Mesothelial cell of epicardium (in vitro differentiated cells): ENCODE results near the gene TTC1. TPM values are rescaled to one million over a fixed set of nuclear protein-coding genes. Genes with fewer than 3 reads are reported as not detected.

ENCODE experiments used
- DNase-seq, 2 experiments: peaks; one replicate each; pipeline ENCODE4 v3.0.0; 2021; ENCODE audit warnings: low spot score in 2 of 2; ENCODE audit not compliant: unreplicated experiment in 2 of 2
- H3K27ac Mint-ChIP-seq: 2 replicates; pipeline ENCODE4 v1.8.0; 2021; ENCODE audit warnings: mixed read lengths
- H3K27me3 Mint-ChIP-seq: 2 replicates; pipeline ENCODE4 v1.8.0; 2021; ENCODE audit warnings: low read depth, mixed read lengths
- H3K36me3 Mint-ChIP-seq: 2 replicates; pipeline ENCODE4 v1.8.0; 2021; ENCODE audit warnings: mixed read lengths
- H3K4me1 Mint-ChIP-seq: 2 replicates; pipeline ENCODE4 v1.8.0; 2021; ENCODE audit warnings: mixed read lengths
- H3K4me3 Mint-ChIP-seq: 2 replicates; pipeline ENCODE4 v1.8.0; 2021; ENCODE audit warnings: mild to moderate bottlenecking, moderate library complexity, mixed read lengths
- H3K9me3 Mint-ChIP-seq: 2 replicates; pipeline ENCODE4 v1.8.0; 2021; ENCODE audit warnings: mixed read lengths
- CTCF ChIP-seq: fragments of 200-600 bp; sonication (generic); IDR thresholded peaks from one replicate; pipeline ENCODE4 v1.5.0; 2021; ENCODE audit warnings: antibody characterized with exemption; ENCODE audit not compliant: unreplicated experiment
- total RNA-seq: library from RNA; stranded (reverse); gene quantifications from 3 replicates; pipeline ENCODE4 v1.2.1, GENCODE V29; 2021

TTC1 gene
- total RNA-seq, 1 donor from 2014 or later, result 38.3 TPM

GRCh38 chr5:160097991-160098390 lies 89.1 kb downstream of the TTC1 start:
- Mint-ChIP-seq H3K4me1 (no peaks in the 10 kb centered on the region), H3K27me3 (no peaks in the 10 kb centered on the region), H3K36me3 (peaks cover 30% of the 10 kb centered on the region), H3K9me3 (no peaks in the 10 kb centered on the region), H3K27ac (peak overlapping the region; percentile 37), H3K4me3 (no peak overlapping the region)
- no peak for TF ChIP-seq CTCF
- no peak for DNase-seq

- H3K9me3 Mint-ChIP-seq, result no peaks in the 10 kb centered on the region
- H3K27ac Mint-ChIP-seq, result no peak overlapping the region
- H3K4me1 Mint-ChIP-seq, result peaks cover 8% of the 10 kb centered on the region
Observed at GRCh38 chr5:160105686-160106360, 96.9 kb downstream of the TTC1 start.

GRCh38 chr5:160108124-160108523 lies 99.2 kb downstream of the TTC1 start:
- no peak for TF ChIP-seq CTCF
- DNase-seq, result no peak
- no peaks in the 10 kb centered on the region for H3K27me3 Mint-ChIP-seq
- H3K27ac Mint-ChIP-seq, result no peak overlapping the region
- H3K9me3 Mint-ChIP-seq, result no peaks in the 10 kb centered on the region
- H3K36me3 Mint-ChIP-seq, result peaks cover 26% of the 10 kb centered on the region
- peaks cover 8% of the 10 kb centered on the region for H3K4me1 Mint-ChIP-seq
- H3K4me3 Mint-ChIP-seq, result no peak overlapping the region

More at GRCh38 chr5:160105686-160106360, 96.9 kb downstream of the TTC1 start:
- H3K36me3 Mint-ChIP-seq, result peaks cover 16% of the 10 kb centered on the region
- no peaks in the 10 kb centered on the region for H3K27me3 Mint-ChIP-seq
- H3K4me3 Mint-ChIP-seq, result no peak overlapping the region
- no peak for TF ChIP-seq CTCF
- DNase-seq, result no peak

Other genes with a start within 250 kb of the TTC1 start
- 2.4 to 2.6 TPM (median 2.5 TPM) in 3 replicates for gene ADRA1B, start 92.7 kb upstream of the TTC1 start, total RNA-seq
- 29.5 to 32.5 TPM (median 30.9 TPM) in 3 replicates for gene PWWP2A, start 110.3 kb downstream of the TTC1 start, total RNA-seq
- gene FABP6, start 220.4 kb downstream of the TTC1 start, total RNA-seq, result not detected in 3 replicates